Endothelial cell of umbilical vein (primary cell): ENCODE results near the gene PLEKHH2. TPM values are rescaled to one million over a fixed set of nuclear protein-coding genes. Genes with fewer than 3 reads are reported as not detected.

ENCODE experiments used
- BruUV-seq: library from RNA; stranded (reverse); fragments of 400-500 nt; replicated peaks from 2 replicates; lab custom pipeline; 2021; lab: Mats Ljungman, UMichigan
- CTCF ChIA-PET: fragments of 300-600, 350-600 bp; sonication (Branson Sonifier 250); formaldehyde crosslinking; loops from one replicate; lab custom pipeline; 2021; ENCODE audit warnings: antibody characterized with exemption, inconsistent platforms; lab: Charles Lee
- POLR2A ChIA-PET: fragments of 300-600, 350-600 bp; sonication (Branson Sonifier 250); formaldehyde crosslinking; loops from one replicate; lab custom pipeline; 2021; ENCODE audit warnings: antibody characterized with exemption, inconsistent platforms; lab: Charles Lee
- DNase-seq: peaks from one replicate; pipeline ENCODE4 v3.0.0-alpha.2; 2011; ENCODE audit warnings: low read depth, low spot score
- FAIRE-seq: peaks from 2 replicates; lab custom pipeline; 2011; peaks lifted over from hg19 to GRCh38; lab: Jason Lieb, UNC
- H2AFZ ChIP-seq: 2 replicates; pipeline ENCODE4 v1.6.0; 2012; ENCODE audit warnings: low read depth, low read length, control low read depth, inconsistent platforms
- H3K27ac ChIP-seq: 2 replicates; pipeline ENCODE4 v1.5.1; 2011; ENCODE audit warnings: low read depth, mild to moderate bottlenecking, control low read depth, low read length, moderate library complexity; ENCODE audit not compliant: insufficient read depth
- H3K27me3 ChIP-seq, 2 experiments: 2 replicates each; pipeline versions ENCODE4 v1.6.0 to v1.6.1; 2011; ENCODE audit warnings: low read length in 2 of 2, mixed read lengths in 1 of 2; ENCODE audit not compliant: control insufficient read depth in 2 of 2, insufficient read depth in 2 of 2
- H3K36me3 ChIP-seq, 2 experiments: 2 replicates in 1 of 2; 3 replicates in 1 of 2; pipeline ENCODE4 v1.5.1; 2011; ENCODE audit warnings: low read length in 2 of 2, mild to moderate bottlenecking in 1 of 2, moderate library complexity in 1 of 2; ENCODE audit not compliant: control insufficient read depth in 2 of 2, insufficient read depth in 2 of 2; ENCODE audit errors: extremely low read depth in 1 of 2
- H3K4me1 ChIP-seq: 3 replicates; pipeline ENCODE4 v1.5.1; 2011; ENCODE audit warnings: mild to moderate bottlenecking, low read length; ENCODE audit not compliant: control insufficient read depth, insufficient read depth; ENCODE audit errors: extremely low read depth
- H3K4me2 ChIP-seq: 2 replicates; pipeline ENCODE4 v1.6.1; 2011; ENCODE audit warnings: low read length, control low read depth, mixed read lengths; ENCODE audit not compliant: insufficient read depth
- H3K4me3 ChIP-seq, 3 experiments: fragments of 200-600 bp in 1 of 3; sonication (generic), shearing (Covaris generic) in 1 of 3; replicated peaks in 1 of 3; 2 replicates each; pipeline ENCODE4 v1.5.1; 2011 to 2016; ENCODE audit warnings: control low read depth in 3 of 3, low read length in 3 of 3, mild to moderate bottlenecking in 2 of 3, inconsistent platforms in 1 of 3, low read depth in 1 of 3, moderate library complexity in 1 of 3; ENCODE audit not compliant: insufficient read depth in 1 of 3
- H3K79me2 ChIP-seq: 2 replicates; pipeline ENCODE4 v1.6.0; 2012; ENCODE audit warnings: low read length, inconsistent platforms; ENCODE audit not compliant: control insufficient read depth, insufficient read depth
- H3K9ac ChIP-seq: replicated peaks from 2 replicates; pipeline ENCODE3; 2011; ENCODE audit warnings: low read length, control low read depth; ENCODE audit not compliant: insufficient read depth; ENCODE audit errors: extremely low read depth
- H3K9me1 ChIP-seq: replicated peaks from 3 replicates; pipeline ENCODE4 v1.6.0; 2011; ENCODE audit warnings: mild to moderate bottlenecking, low read length; ENCODE audit not compliant: control insufficient read depth, insufficient read depth; ENCODE audit errors: extremely low read depth
- H3K9me3 ChIP-seq: replicated peaks from 2 replicates; pipeline ENCODE4 v1.5.1; 2012; ENCODE audit warnings: low read length, inconsistent platforms; ENCODE audit not compliant: control insufficient read depth, insufficient read depth
- H4K20me1 ChIP-seq: replicated peaks from 2 replicates; pipeline ENCODE3; 2011; ENCODE audit warnings: mild to moderate bottlenecking, low read length; ENCODE audit not compliant: control insufficient read depth, insufficient read depth; ENCODE audit errors: extremely low read depth
- EZH2 ChIP-seq: IDR thresholded peaks from 2 replicates; pipeline ENCODE4 v1.6.1; 2012; ENCODE audit warnings: borderline replicate concordance, low read depth, mild to moderate bottlenecking, moderate library complexity, low read length, inconsistent platforms; ENCODE audit not compliant: severe bottlenecking
- FOS ChIP-seq: IDR thresholded peaks from 2 replicates; pipeline ENCODE4 v1.6.1; 2011; ENCODE audit warnings: mild to moderate bottlenecking, low read length, moderate library complexity, borderline replicate concordance; ENCODE audit not compliant: insufficient read depth
- GATA2 ChIP-seq: IDR thresholded peaks from 2 replicates; pipeline ENCODE4 v1.7.0; 2011; ENCODE audit warnings: low read depth, mild to moderate bottlenecking, moderate library complexity, mixed read lengths, low read length; ENCODE audit not compliant: insufficient read length, insufficient read depth
- JUN ChIP-seq: IDR thresholded peaks from 2 replicates; pipeline ENCODE4 v1.6.1; 2011; ENCODE audit warnings: borderline replicate concordance, low read depth; ENCODE audit not compliant: insufficient read length, insufficient read depth
- POLR2A ChIP-seq: IDR thresholded peaks from 2 replicates; pipeline ENCODE4 v1.6.1; 2012; ENCODE audit warnings: low read depth, mild to moderate bottlenecking, control low read depth, low read length
- POLR2AphosphoS5 ChIP-seq: IDR thresholded peaks from 2 replicates; pipeline ENCODE4 v1.6.1; 2012; ENCODE audit warnings: low read depth, mild to moderate bottlenecking, control low read depth, low read length, moderate library complexity; ENCODE audit not compliant: insufficient read depth
- dilution Hi-C: fragments of 300-500 bp; cut with MboI; formaldehyde crosslinking; loops from one replicate; pipeline ENCODE4 v1.15.0; 2019; ENCODE audit warnings: low sequenced_read_pairs; ENCODE audit not compliant: extremely low pct_ligation_motif_present
- intact Hi-C: fragments of 100-400 bp; cut with micrococcal nuclease; formaldehyde crosslinking; loops from one replicate; pipeline ENCODE4 v1.10.0; 2022
- polyA plus RNA-seq, 4 experiments: library from polyadenylated mRNA; depleted of rRNA in 3 of 4; stranded (reverse) in 3 of 4; unstranded in 1 of 4; fragments of >200 nt; gene quantifications; 2 replicates each; pipeline versions ENCODE4 v1.2.1 to v1.2.3, GENCODE V29; 2011 to 2012; ENCODE audit warnings: missing spikeins in 1 of 4
- total RNA-seq: library from RNA; stranded (reverse); gene quantifications from 2 replicates; pipeline ENCODE4 v1.2.3, GENCODE V29; 2021
- TF ChIP-seq, protein P1 (sequence below), 2 donors: IDR thresholded peaks; 1 replicate in 1 of 2; 2 replicates in 1 of 2; pipeline ENCODE4 v1.5.1; 2011; ENCODE audit warnings: low read length in 2 of 2, mild to moderate bottlenecking in 2 of 2, moderate library complexity in 2 of 2, control low read depth in 1 of 2, inconsistent platforms in 1 of 2, low read depth in 1 of 2; ENCODE audit not compliant: insufficient read depth in 1 of 2; ENCODE audit errors: extremely low read depth in 1 of 2

PLEKHH2 gene
- total and polyA plus RNA-seq, 2 donors (not counting 3 experiments of a cell fraction or from before 2014, with no cell fraction given) = 0.41 to 0.58 TPM

DNA sequence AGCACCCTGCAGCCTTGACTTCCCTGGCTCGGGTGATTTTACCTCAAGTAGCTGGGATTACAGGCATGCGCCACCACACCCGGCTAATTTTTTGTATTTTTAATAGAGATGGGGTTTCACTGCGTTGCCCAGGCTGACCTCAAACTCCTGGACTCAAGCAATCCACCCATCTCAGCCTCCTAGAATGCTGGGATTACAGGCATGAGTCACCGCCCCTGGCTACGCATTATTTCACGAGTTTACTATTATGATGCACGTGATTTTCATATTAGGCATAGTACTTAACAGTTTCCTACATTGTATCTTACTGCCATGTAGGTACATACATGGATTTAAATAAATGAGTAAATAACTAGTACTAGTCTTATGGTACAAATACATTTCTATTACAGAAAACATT is 141.2 kb downstream of the PLEKHH2 start:
- BruUV-seq = no TSS peak
- no peaks in the 10 kb centered on the region for H3K9me1 ChIP-seq
- H3K9me3 ChIP-seq = no peaks in the 10 kb centered on the region
- no peak overlapping the region for H3K4me3 ChIP-seq
- H4K20me1 ChIP-seq = no peaks in the 10 kb centered on the region
- peaks cover 6% of the 10 kb centered on the region for H3K4me1 ChIP-seq
- DNase-seq (no peak), FAIRE-seq (no peak)
- no peak overlapping the region for H3K4me2 ChIP-seq
- no peaks in the 10 kb centered on the region for H3K27me3 ChIP-seq
- dilution Hi-C loops = no loop called here
- H3K27ac ChIP-seq = no peak overlapping the region
- ChIA-PET CTCF (no interaction called here), POLR2A (no interaction called here)
- intact Hi-C loops = no loop called here
- H3K9ac ChIP-seq = no peak overlapping the region
- no peak overlapping the region for H2AFZ ChIP-seq
- TF ChIP-seq JUN = no peak
- TF ChIP-seq POLR2A = no peak
- no peak for TF ChIP-seq EZH2
- TF ChIP-seq FOS = no peak
- TF ChIP-seq, protein P1, sequence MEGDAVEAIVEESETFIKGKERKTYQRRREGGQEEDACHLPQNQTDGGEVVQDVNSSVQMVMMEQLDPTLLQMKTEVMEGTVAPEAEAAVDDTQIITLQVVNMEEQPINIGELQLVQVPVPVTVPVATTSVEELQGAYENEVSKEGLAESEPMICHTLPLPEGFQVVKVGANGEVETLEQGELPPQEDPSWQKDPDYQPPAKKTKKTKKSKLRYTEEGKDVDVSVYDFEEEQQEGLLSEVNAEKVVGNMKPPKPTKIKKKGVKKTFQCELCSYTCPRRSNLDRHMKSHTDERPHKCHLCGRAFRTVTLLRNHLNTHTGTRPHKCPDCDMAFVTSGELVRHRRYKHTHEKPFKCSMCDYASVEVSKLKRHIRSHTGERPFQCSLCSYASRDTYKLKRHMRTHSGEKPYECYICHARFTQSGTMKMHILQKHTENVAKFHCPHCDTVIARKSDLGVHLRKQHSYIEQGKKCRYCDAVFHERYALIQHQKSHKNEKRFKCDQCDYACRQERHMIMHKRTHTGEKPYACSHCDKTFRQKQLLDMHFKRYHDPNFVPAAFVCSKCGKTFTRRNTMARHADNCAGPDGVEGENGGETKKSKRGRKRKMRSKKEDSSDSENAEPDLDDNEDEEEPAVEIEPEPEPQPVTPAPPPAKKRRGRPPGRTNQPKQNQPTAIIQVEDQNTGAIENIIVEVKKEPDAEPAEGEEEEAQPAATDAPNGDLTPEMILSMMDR (IDR thresholded peaks at IDR 0.05; ENCODE audit: extremely low read depth in 1 of 2, insufficient read depth in 1 of 2, low read depth in 1 of 2, low read length in 2 of 2) = no peak
- TF ChIP-seq POLR2AphosphoS5 = no peak
- no peak for TF ChIP-seq GATA2
- no peaks in the 10 kb centered on the region for H3K36me3 ChIP-seq
- H3K79me2 ChIP-seq = no peaks in the 10 kb centered on the region
